Peyer's patch (tissue), 4 donors: Measurements from ENCODE around the gene CMTM8. TPM values are rescaled to one million over a fixed set of nuclear protein-coding genes. Genes with fewer than 3 reads are reported as not detected.

ENCODE experiments used
- DNase-seq, 3 donors: peaks; one replicate each; pipeline ENCODE4 v3.0.0-alpha.2; 2017 to 2019
- H3K27ac ChIP-seq, 4 donors: fragments of 200-600 bp; sonication (generic); one replicate each; pipeline ENCODE4 v1.5.1; 2016 to 2019
- H3K27me3 ChIP-seq, 2 donors: fragments of 200-600 bp; sonication (generic); one replicate each; pipeline ENCODE4 v1.5.1; 2019
- H3K36me3 ChIP-seq, 3 donors: fragments of 200-600 bp; sonication (generic); one replicate each; pipeline ENCODE4 v1.5.1; 2016 to 2019
- H3K4me1 ChIP-seq, 4 donors: fragments of 200-600 bp; sonication (generic); one replicate each; pipeline ENCODE4 v1.5.1; 2016 to 2019
- H3K4me3 ChIP-seq, 4 donors: fragments of 200-600 bp; sonication (generic); 1 replicate in 3 of 4; 2 replicates in 1 of 4; pipeline ENCODE4 v1.5.1; 2016 to 2019; ENCODE audit warnings: mild to moderate bottlenecking in 1 of 4
- H3K9me3 ChIP-seq, 4 donors: fragments of 200-600 bp; sonication (generic); one replicate each; pipeline ENCODE4 v1.5.1; 2016 to 2019; ENCODE audit warnings: mild to moderate bottlenecking in 1 of 4
- POLR2A ChIP-seq, 2 donors: fragments of 450-650 bp; IDR thresholded peaks; one replicate each; pipeline ENCODE4 v1.5.1; 2017; ENCODE audit warnings: antibody characterized with exemption in 2 of 2, mild to moderate bottlenecking in 2 of 2, moderate library complexity in 2 of 2
- total RNA-seq, 4 donors: library from RNA; depleted of rRNA; stranded (reverse); fragments of >200 nt; gene quantifications; one replicate each; pipeline ENCODE4 v1.1.0, GENCODE V29; 2016
- TF ChIP-seq, protein P1 (sequence below), 6 experiments: fragments of 450-650 bp in 4 of 6; fragments of 200-600 bp in 2 of 6; sonication (generic) in 1 of 6; IDR thresholded peaks; one replicate each; pipeline ENCODE4 v1.5.1; 2017 to 2019; ENCODE audit warnings: antibody characterized with exemption in 6 of 6, mild to moderate bottlenecking in 3 of 6, moderate library complexity in 1 of 6

CMTM8 gene
- total RNA-seq, 4 donors from 2014 or later: 7.1 to 16.5 (median 13.1) TPM; not detected in 1

DNA sequence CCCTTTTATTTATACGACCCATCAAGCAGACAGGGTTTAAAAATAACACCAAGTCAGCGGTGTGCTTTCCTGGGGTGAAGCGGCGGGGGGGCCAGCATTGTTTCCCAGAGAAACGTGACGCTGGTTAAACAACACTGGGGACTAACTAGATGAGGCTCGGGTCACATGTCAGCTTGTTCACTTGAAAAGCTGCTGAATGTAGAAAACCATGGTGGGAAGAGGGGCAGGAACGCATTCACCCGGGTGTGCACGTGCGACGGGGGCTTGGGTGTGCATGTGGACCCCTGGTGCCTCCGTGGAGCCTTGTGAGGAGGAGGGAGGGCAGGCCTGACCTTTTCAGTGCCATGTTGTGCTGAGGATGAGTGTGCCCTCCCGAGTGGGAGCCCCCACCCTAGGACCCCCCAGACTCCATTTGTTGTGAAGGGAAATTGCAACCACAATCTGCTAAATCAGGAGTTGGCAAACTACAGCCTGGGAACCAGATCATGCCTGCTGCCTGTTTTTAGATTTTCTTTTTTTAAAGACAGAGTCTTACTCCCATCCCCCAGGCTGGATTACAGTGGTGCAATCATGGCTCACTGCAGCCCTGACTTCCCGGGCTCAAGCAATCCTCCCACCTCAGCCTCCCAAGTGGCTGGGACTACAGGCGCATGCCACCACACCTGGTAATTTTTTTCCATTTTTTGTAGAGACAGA, 82.8 kb downstream of the CMTM8 start:
- Histone ChIP-seq H3K27ac (no peak overlapping the region), H3K4me1 (no peaks in the 10 kb centered on the region), H3K4me3 (no peak overlapping the region), H3K9me3 (no peaks in the 10 kb centered on the region), H3K27me3 (no peaks in the 10 kb centered on the region), H3K36me3 (no peaks in the 10 kb centered on the region)
- DNase-seq: no peak
- TF ChIP-seq, protein P1, sequence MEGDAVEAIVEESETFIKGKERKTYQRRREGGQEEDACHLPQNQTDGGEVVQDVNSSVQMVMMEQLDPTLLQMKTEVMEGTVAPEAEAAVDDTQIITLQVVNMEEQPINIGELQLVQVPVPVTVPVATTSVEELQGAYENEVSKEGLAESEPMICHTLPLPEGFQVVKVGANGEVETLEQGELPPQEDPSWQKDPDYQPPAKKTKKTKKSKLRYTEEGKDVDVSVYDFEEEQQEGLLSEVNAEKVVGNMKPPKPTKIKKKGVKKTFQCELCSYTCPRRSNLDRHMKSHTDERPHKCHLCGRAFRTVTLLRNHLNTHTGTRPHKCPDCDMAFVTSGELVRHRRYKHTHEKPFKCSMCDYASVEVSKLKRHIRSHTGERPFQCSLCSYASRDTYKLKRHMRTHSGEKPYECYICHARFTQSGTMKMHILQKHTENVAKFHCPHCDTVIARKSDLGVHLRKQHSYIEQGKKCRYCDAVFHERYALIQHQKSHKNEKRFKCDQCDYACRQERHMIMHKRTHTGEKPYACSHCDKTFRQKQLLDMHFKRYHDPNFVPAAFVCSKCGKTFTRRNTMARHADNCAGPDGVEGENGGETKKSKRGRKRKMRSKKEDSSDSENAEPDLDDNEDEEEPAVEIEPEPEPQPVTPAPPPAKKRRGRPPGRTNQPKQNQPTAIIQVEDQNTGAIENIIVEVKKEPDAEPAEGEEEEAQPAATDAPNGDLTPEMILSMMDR (IDR thresholded peaks at IDR 0.05): no peak

DNA sequence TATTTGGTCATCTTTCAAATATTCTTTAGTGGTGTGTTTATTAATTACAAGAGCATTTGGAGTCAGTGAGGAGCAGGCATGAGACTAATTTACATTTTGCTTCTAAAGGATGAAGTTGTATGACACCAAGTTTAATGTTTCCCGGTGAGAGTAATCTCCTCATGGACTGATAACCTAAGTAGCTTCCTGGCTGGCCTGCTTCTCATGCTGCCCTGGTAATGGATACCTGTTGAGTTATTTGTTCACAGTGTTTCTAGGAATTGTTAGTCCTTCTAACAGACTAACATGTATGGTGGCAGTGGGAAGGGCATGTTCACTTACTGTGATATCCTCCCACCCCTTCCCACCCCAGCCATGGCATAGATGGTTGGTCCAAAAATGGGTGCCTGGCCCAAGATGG, 83.8 kb downstream of the CMTM8 start:
- DNase-seq: no peak
- H3K27me3 ChIP-seq: no peaks in the 10 kb centered on the region
- H3K4me3 ChIP-seq: no peak overlapping the region
- TF ChIP-seq POLR2A (IDR thresholded peaks at IDR 0.05): no peak
- TF ChIP-seq, protein P1 (IDR thresholded peaks at IDR 0.05): no peak
- H3K27ac ChIP-seq: no peak overlapping the region
- H3K36me3 ChIP-seq: no peaks in the 10 kb centered on the region
- H3K4me1 ChIP-seq: no peaks in the 10 kb centered on the region
- no peaks in the 10 kb centered on the region for H3K9me3 ChIP-seq

DNA sequence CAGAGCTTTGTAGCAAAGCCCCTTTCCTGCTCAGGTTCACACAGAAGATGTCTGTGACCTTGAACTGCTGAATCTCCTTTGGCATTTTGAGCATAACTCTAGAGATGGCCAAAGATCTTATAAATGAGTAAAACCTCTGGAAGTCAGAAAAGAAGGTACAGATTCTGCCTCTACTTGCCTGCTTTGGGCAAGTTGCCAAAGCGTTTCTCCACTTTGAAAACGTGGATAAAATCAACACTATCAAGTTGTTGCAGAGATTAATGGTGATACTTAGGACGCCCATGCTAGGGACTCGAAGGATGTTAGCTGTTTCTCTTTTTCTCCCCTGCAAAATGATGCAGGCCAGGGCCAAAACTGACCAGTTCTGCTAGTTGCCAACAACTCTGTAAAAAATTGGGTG, 85.1 kb downstream of the CMTM8 start:
- Histone ChIP-seq H3K36me3 (no peaks in the 10 kb centered on the region), H3K9me3 (no peaks in the 10 kb centered on the region), H3K4me1 (no peaks in the 10 kb centered on the region), H3K27ac (no peak overlapping the region), H3K4me3 (no peak overlapping the region), H3K27me3 (no peaks in the 10 kb centered on the region)
- no peak for DNase-seq
- TF ChIP-seq, protein P1 (IDR thresholded peaks at IDR 0.05): no peak
- no peak for TF ChIP-seq POLR2A (IDR thresholded peaks at IDR 0.05)

DNA sequence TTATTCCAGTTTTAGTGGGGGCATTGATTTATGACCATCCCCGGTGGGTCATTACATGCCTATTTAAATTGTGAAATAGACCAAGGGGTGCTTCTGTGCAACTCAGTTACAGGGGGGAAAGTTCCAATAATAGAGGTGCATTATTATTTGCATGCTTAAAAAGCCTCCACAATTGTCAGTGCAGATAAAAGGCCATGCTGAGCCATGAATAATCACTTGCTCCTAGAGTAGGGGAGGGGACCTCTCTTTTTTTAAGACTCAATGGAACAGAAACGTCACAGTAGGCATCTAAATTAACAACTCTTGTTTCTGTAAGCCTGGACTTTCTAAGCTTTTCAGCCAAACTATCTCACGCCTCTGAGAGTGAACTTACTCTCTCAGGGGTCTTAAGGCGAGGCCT, 86.7 kb downstream of the CMTM8 start:
- TF ChIP-seq POLR2A (IDR thresholded peaks at IDR 0.05): no peak
- TF ChIP-seq, protein P1 (IDR thresholded peaks at IDR 0.05): no peak

DNA sequence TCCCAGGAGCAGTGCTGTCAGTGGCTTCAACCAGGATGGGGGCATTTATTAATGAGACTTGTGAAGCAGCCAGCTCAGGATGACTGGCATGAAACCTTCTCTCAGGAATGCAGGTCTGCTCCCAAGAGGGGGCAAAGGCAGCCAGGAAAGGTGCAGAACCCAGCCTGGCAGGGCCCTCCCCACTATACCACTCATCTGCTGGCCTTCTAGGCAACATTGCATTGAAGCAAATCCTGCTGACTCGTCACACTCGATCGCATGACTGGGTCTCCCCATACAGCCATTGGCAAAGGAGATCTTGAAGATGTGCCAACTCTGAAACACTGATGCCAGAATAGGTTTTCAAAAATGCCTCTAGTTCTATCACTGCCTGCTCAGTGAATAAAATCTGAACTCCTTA, 87.4 kb downstream of the CMTM8 start:
- no peaks in the 10 kb centered on the region for H3K27me3 ChIP-seq
- no peak overlapping the region for H3K27ac ChIP-seq
- DNase-seq: no peak
- no peak overlapping the region for H3K4me3 ChIP-seq
- H3K36me3 ChIP-seq: no peaks in the 10 kb centered on the region
- no peak for TF ChIP-seq POLR2A (IDR thresholded peaks at IDR 0.05)
- TF ChIP-seq, protein P1 (IDR thresholded peaks at IDR 0.05): no peak
- no peaks in the 10 kb centered on the region for H3K4me1 ChIP-seq
- H3K9me3 ChIP-seq: no peaks in the 10 kb centered on the region

More for the DNA sequence above, 86.7 kb downstream of the CMTM8 start:
- DNase-seq: no peak
- H3K9me3 ChIP-seq: no peaks in the 10 kb centered on the region
- no peak overlapping the region for H3K27ac ChIP-seq
- no peaks in the 10 kb centered on the region for H3K27me3 ChIP-seq
- no peak overlapping the region for H3K4me3 ChIP-seq
- no peaks in the 10 kb centered on the region for H3K36me3 ChIP-seq
- H3K4me1 ChIP-seq: no peaks in the 10 kb centered on the region

DNA sequence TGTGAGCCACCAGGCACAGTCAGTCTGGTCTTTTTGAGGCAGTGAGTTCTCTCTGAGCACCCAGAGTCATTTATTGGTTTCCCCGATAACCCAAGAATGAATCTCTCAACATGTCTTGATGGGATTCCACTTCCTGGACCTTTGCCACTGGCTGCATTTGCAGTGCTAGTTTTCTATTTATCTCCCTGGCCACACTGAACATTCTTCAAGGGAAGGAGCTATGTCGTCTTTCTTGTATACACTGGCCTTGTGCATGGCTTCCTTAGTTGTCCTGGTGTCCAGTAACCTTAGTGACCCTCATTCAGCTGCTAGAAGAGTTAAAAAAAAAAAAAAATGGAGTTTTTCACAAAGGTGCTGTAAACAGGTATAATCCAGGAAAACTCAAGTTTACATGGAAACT, 88.3 kb downstream of the CMTM8 start:
- no peak for DNase-seq
- no peaks in the 10 kb centered on the region for H3K27me3 ChIP-seq
- TF ChIP-seq POLR2A (IDR thresholded peaks at IDR 0.05): no peak
- TF ChIP-seq, protein P1 (IDR thresholded peaks at IDR 0.05): no peak
- no peak overlapping the region for H3K27ac ChIP-seq
- H3K4me3 ChIP-seq: no peak overlapping the region
- no peaks in the 10 kb centered on the region for H3K9me3 ChIP-seq
- no peaks in the 10 kb centered on the region for H3K4me1 ChIP-seq
- no peaks in the 10 kb centered on the region for H3K36me3 ChIP-seq
